NB4 (cell line): Measurements from ENCODE around the gene SBNO2.

ENCODE experiments used
- POLR2A ChIP-seq: IDR thresholded peaks from 2 replicates; pipeline ENCODE4 v1.6.1; 2011; ENCODE audit warnings: mild to moderate bottlenecking; ENCODE audit not compliant: insufficient read length; ENCODE audit errors: extremely low read depth
- TF ChIP-seq, protein P1 (sequence below): IDR thresholded peaks from one replicate; pipeline ENCODE4 v1.5.1; 2012; ENCODE audit warnings: low read depth, low read length
- TF ChIP-seq, protein P2 (sequence below): IDR thresholded peaks from 2 replicates; pipeline ENCODE4 v1.6.1; 2011; ENCODE audit warnings: low read depth, low read length

DNA sequence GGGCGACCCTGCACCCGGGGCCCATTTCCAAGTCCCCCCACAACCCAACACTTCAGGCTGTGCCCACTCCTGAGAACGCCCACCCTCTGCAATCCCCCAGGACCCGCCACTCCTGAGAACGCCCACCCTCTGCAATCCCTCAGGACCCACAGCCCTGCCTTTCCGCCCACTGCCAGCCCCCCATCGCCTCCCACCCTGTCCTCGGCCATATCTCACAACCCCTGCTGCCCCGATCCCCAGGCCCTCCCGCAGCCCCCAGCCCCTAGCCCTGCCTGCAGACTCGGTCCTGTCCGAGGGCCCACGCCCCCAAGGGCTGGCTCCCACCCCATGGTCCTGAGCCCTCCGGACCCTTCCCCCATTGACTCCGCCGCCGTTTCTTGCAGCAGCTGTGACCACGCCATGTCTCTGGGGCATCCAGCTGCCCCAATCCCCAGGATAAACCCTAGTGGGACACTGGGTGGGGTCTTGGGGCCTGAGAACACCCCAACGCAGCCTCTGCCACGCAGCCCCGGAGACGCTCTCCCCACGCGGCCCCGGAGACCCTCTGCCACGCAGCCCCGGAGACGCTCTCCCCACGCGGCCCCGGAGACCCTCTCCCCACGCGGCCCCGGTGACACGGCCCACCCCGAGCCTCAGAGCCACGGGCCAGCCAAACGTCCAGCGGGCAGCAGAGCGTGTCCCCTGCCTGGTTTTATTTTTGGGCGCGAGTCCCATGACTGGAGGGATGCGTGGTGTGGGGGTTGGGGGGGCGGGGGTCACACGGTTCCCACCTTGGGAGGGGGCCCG is 17.0 kb downstream of the SBNO2 start:
- TF ChIP-seq, protein P1, sequence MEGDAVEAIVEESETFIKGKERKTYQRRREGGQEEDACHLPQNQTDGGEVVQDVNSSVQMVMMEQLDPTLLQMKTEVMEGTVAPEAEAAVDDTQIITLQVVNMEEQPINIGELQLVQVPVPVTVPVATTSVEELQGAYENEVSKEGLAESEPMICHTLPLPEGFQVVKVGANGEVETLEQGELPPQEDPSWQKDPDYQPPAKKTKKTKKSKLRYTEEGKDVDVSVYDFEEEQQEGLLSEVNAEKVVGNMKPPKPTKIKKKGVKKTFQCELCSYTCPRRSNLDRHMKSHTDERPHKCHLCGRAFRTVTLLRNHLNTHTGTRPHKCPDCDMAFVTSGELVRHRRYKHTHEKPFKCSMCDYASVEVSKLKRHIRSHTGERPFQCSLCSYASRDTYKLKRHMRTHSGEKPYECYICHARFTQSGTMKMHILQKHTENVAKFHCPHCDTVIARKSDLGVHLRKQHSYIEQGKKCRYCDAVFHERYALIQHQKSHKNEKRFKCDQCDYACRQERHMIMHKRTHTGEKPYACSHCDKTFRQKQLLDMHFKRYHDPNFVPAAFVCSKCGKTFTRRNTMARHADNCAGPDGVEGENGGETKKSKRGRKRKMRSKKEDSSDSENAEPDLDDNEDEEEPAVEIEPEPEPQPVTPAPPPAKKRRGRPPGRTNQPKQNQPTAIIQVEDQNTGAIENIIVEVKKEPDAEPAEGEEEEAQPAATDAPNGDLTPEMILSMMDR, result no peak
- no peak for TF ChIP-seq POLR2A
- TF ChIP-seq, protein P2, sequence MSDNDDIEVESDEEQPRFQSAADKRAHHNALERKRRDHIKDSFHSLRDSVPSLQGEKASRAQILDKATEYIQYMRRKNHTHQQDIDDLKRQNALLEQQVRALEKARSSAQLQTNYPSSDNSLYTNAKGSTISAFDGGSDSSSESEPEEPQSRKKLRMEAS, result no peak
